ENCODE measurements around the gene TNS3. TPM values are rescaled to one million over a fixed set of nuclear protein-coding genes. Genes with fewer than 3 reads are reported as not detected.

Gene TNS3
- total and polyA plus RNA-seq, 2 donors (not counting 3 experiments of a cell fraction or from before 2014, with no cell fraction given) = 10.4 to 45.1 TPM

DNA sequence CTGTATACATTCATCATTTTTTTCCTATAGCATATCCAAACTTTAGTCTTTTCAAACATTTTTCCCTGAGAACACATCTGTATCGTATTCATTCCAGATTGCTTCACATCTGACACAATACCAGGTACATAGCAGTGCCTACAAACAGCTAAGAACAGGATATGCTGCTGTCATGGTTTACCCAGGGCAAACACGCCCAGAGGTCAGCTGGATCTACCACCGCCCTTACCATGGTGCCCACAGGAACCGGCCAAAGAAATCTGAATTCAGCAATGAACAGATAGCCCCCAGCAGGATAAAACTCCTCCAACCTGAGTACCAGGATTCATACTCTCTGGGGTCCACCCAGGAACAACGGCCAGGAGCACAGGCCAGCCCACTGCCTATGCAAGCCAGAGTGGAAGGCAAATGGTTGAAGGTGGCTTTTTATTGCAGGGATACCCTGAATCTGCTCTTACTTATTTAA is 43.0 kb downstream of the TNS3 start:
- no peaks in the 10 kb centered on the region for H3K4me1 ChIP-seq (ENCODE audit: control insufficient read depth, extremely low read depth, insufficient read depth, low read length)
- H3K27me3 ChIP-seq (ENCODE audit: control insufficient read depth in 2 of 2, insufficient read depth in 2 of 2, low read length in 2 of 2) = peaks cover 20 to 24% of the 10 kb centered on the region in 2 experiments
- H3K79me2 ChIP-seq (ENCODE audit: control insufficient read depth, insufficient read depth, low read length) = no peaks in the 10 kb centered on the region
- H3K4me3 ChIP-seq (replicated peaks in 1 of 3; ENCODE audit: insufficient read depth in 1 of 3, low read depth in 1 of 3, low read length in 3 of 3) = no peak overlapping the region
- POLR2A ChIA-PET = no interaction called here
- H3K9me3 ChIP-seq (replicated peaks; ENCODE audit: control insufficient read depth, insufficient read depth, low read length) = no peaks in the 10 kb centered on the region
- no peaks in the 10 kb centered on the region for H3K36me3 ChIP-seq (ENCODE audit: control insufficient read depth in 2 of 2, extremely low read depth in 1 of 2, insufficient read depth in 2 of 2, low read length in 2 of 2)
- no peak for FAIRE-seq
- H3K27ac ChIP-seq (ENCODE audit: insufficient read depth, low read depth, low read length) = no peak overlapping the region
- H4K20me1 ChIP-seq (replicated peaks; ENCODE audit: control insufficient read depth, extremely low read depth, insufficient read depth, low read length) = no peaks in the 10 kb centered on the region
- BruUV-seq (replicated peaks) = no TSS peak
- dilution Hi-C loops (cut with MboI; ENCODE audit: extremely low pct_ligation_motif_present, low sequenced_read_pairs) = no loop called here
- no peak for DNase-seq (ENCODE audit: low read depth, low spot score)
- no peak for TF ChIP-seq FOS (IDR thresholded peaks at IDR 0.05; ENCODE audit: borderline replicate concordance, insufficient read depth, low read length)
- no peak for TF ChIP-seq GATA2 (IDR thresholded peaks at IDR 0.05; ENCODE audit: insufficient read depth, insufficient read length, low read depth, low read length)
- TF ChIP-seq JUN (IDR thresholded peaks at IDR 0.05; ENCODE audit: borderline replicate concordance, insufficient read depth, insufficient read length, low read depth) = no peak
- no peak for TF ChIP-seq EZH2 (IDR thresholded peaks at IDR 0.05; ENCODE audit: borderline replicate concordance, low read depth, low read length, severe bottlenecking)
- no peak for TF ChIP-seq POLR2AphosphoS5 (IDR thresholded peaks at IDR 0.05; ENCODE audit: insufficient read depth, low read depth, low read length)
- TF ChIP-seq MYC (IDR thresholded peaks at IDR 0.05; ENCODE audit: low read depth, low read length) = no peak
- TF ChIP-seq POLR2A (IDR thresholded peaks at IDR 0.05; ENCODE audit: low read depth, low read length) = no peak
- no peak for TF ChIP-seq MAX (IDR thresholded peaks at IDR 0.05; ENCODE audit: insufficient read depth, insufficient read length)
- TF ChIP-seq CTCF (IDR thresholded peaks at IDR 0.05; ENCODE audit: extremely low read depth in 1 of 2, insufficient read depth in 1 of 2, low read depth in 1 of 2, low read length in 2 of 2) = no peak
- H3K9me1 ChIP-seq (replicated peaks; ENCODE audit: control insufficient read depth, extremely low read depth, insufficient read depth, low read length) = no peaks in the 10 kb centered on the region
- CTCF ChIA-PET = no interaction called here
- intact Hi-C loops (cut with micrococcal nuclease) = no loop called here
- H2AFZ ChIP-seq (ENCODE audit: low read depth, low read length) = no peak overlapping the region
- no peak overlapping the region for H3K9ac ChIP-seq (replicated peaks; ENCODE audit: extremely low read depth, insufficient read depth, low read length)
- H3K4me2 ChIP-seq (ENCODE audit: insufficient read depth, low read length) = no peak overlapping the region

Data from endothelial cell of umbilical vein (primary cell).